Body of pancreas (tissue), 4 donors: ENCODE results near the gene GADD45A. TPM values are rescaled to one million over a fixed set of nuclear protein-coding genes. Genes with fewer than 3 reads are reported as not detected.

ENCODE experiments used
- ATAC-seq: fragments of 150-250 bp; one replicate; pipeline ENCODE4 v1.9.1; 2016
- DNase-seq, 4 donors: peaks; one replicate each; pipeline ENCODE4 v3.0.0-alpha.2; 2019
- H3K27ac ChIP-seq, 4 donors: fragments of 200-600 bp; sonication (generic); 1 replicate in 3 of 4; 2 replicates in 1 of 4; pipeline versions ENCODE4 v1.5.1 to v1.6.1; 2016 to 2019; ENCODE audit warnings: mild to moderate bottlenecking in 1 of 4, mixed read lengths in 1 of 4, moderate library complexity in 1 of 4
- H3K27me3 ChIP-seq, 2 donors: fragments of 200-600 bp; sonication (generic); one replicate each; pipeline ENCODE4 v1.6.0; 2016; ENCODE audit warnings: mild to moderate bottlenecking in 1 of 2
- H3K36me3 ChIP-seq, 2 donors: fragments of 200-600 bp; sonication (generic); replicated peaks in 1 of 2; 2 replicates each; pipeline ENCODE4 v1.5.1; 2016; ENCODE audit warnings: low read depth in 2 of 2; ENCODE audit not compliant: insufficient read depth in 1 of 2
- H3K4me1 ChIP-seq: fragments of 200-600 bp; sonication (generic); one replicate; pipeline ENCODE4 v1.6.0; 2016
- H3K4me3 ChIP-seq, 2 donors: fragments of 200-600 bp; sonication (generic); 1 replicate in 1 of 2; 2 replicates in 1 of 2; pipeline ENCODE4 v1.5.1; 2016 to 2019
- H3K9me3 ChIP-seq, 3 donors: fragments of 200-600 bp; sonication (generic); 1 replicate in 2 of 3; 2 replicates in 1 of 3; pipeline ENCODE4 v1.5.1; 2016
- CTCF ChIP-seq, 7 experiments: fragments of 450-650 bp in 4 of 7; fragments of 200-600 bp in 3 of 7; sonication (generic) in 3 of 7; IDR thresholded peaks; one replicate each; pipeline ENCODE4 v1.5.1; 2016 to 2019; ENCODE audit warnings: antibody characterized with exemption in 7 of 7
- POLR2A ChIP-seq, 3 donors: fragments of 450-650 bp; IDR thresholded peaks; one replicate each; pipeline ENCODE4 v1.6.1; 2016; ENCODE audit warnings: antibody characterized with exemption in 3 of 3, mild to moderate bottlenecking in 2 of 3
- WGBS, 2 donors: methylation state at CpG; one replicate each; pipeline ENCODE4 v1.1.5; 2017; 5-methylcytosine and 5-hydroxymethylcytosine counted together
- intact Hi-C: fragments of 100-400 bp; cut with DNase I; formaldehyde crosslinking; loops from one replicate; pipeline ENCODE4 v1.15.1; 2023
- total RNA-seq, 2 donors: library from RNA; depleted of rRNA; stranded (reverse); fragments of >200 nt; gene quantifications; one replicate each; pipeline ENCODE4 v1.1.0, GENCODE V29; 2016

GADD45A gene
- total RNA-seq, 2 donors from 2014 or later, result 18.5 to 28.3 TPM

DNA sequence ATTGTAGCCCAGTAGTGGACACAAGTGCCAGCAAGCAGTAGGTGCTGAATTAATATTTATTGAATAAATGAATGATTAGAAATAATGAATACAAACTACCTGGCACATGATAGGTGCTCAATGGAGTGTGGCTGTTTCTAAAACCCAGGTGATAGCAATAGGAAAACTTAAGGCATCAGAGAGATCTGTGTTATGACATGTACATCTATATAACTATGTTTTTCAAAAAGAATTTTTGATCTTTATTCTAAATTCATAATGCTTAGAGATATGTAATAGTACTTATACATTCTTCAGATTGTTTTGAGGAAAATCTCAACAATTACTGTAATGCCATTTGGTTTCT lies 5.0 kb downstream of the GADD45A start:
- Histone ChIP-seq H3K9me3 (no peaks in the 10 kb centered on the region), H3K27ac (no peak overlapping the region), H3K4me3 (no peak overlapping the region), H3K36me3 (peaks cover 0 to 1% of the 10 kb centered on the region in 2 donors), H3K27me3 (no peaks in the 10 kb centered on the region), H3K4me1 (peaks cover 22% of the 10 kb centered on the region)
- intact Hi-C loops, result no loop called here
- TF ChIP-seq CTCF (IDR thresholded peaks at IDR 0.05) (no peak), POLR2A (IDR thresholded peaks at IDR 0.05) (no peak)
- ATAC-seq, result no peak
- DNase-seq, result no peak

- H3K4me3 ChIP-seq, result no peak overlapping the region
- DNase-seq, result no peak
- no peak for TF ChIP-seq POLR2A (IDR thresholded peaks at IDR 0.05)
- no peak for TF ChIP-seq CTCF (IDR thresholded peaks at IDR 0.05)
- no peaks in the 10 kb centered on the region for H3K27me3 ChIP-seq
- intact Hi-C loops, result no loop called here
- 66 to 68% methylated on average over 2 of the region's 2 CpGs for WGBS, 2 donors
- H3K9me3 ChIP-seq, result no peaks in the 10 kb centered on the region
- no peak overlapping the region for H3K27ac ChIP-seq
- ATAC-seq, result no peak
- H3K36me3 ChIP-seq, result peaks cover 0 to 1% of the 10 kb centered on the region in 2 donors
- H3K4me1 ChIP-seq, result peaks cover 22% of the 10 kb centered on the region
Observed at GRCh38 chr1:67690411-67690810, 5.4 kb downstream of the GADD45A start.

- no peak for DNase-seq
- H3K4me3 ChIP-seq, result no peak overlapping the region
- no peaks in the 10 kb centered on the region for H3K27me3 ChIP-seq
- H3K36me3 ChIP-seq, result peaks cover 0 to 1% of the 10 kb centered on the region in 2 donors
- TF ChIP-seq POLR2A (IDR thresholded peaks at IDR 0.05) (no peak), CTCF (IDR thresholded peaks at IDR 0.05) (no peak)
- H3K4me1 ChIP-seq, result peaks cover 18% of the 10 kb centered on the region
- no peaks in the 10 kb centered on the region for H3K9me3 ChIP-seq
- no peak overlapping the region for H3K27ac ChIP-seq
- intact Hi-C loops, result no loop called here
- ATAC-seq, result no peak
Observed at GRCh38 chr1:67691712-67692111, 6.7 kb downstream of the GADD45A start.

DNA sequence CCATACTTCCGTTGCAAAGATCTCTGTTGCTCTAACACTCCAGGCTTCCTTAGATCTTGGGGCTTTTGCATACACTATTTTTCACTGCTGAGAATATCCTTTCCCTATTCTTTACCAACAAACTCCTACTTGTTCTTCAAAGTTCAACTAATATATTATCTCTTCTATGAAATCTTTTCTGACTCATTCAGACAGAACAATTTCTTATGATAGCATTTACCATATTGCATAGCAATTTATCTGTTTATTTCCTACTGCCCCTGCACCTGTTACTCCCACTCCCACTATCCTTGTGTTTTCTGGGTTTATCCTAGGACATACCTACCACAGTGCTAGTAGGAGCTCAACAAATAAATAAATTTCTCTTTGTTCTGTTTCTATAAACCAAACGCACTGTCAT lies 11.0 kb downstream of the GADD45A start:
- no peak overlapping the region for H3K27ac ChIP-seq
- TF ChIP-seq POLR2A (IDR thresholded peaks at IDR 0.05) (no peak), CTCF (IDR thresholded peaks at IDR 0.05) (no peak)
- H3K27me3 ChIP-seq, result no peaks in the 10 kb centered on the region
- H3K4me1 ChIP-seq, result no peaks in the 10 kb centered on the region
- ATAC-seq (no peak), DNase-seq (no peak)
- no peaks in the 10 kb centered on the region for H3K9me3 ChIP-seq
- intact Hi-C loops, result no loop called here
- no peak overlapping the region for H3K4me3 ChIP-seq
- no peaks in the 10 kb centered on the region for H3K36me3 ChIP-seq
- 88 to 92% methylated on average over 2 of the region's 2 CpGs for WGBS, 2 donors

DNA sequence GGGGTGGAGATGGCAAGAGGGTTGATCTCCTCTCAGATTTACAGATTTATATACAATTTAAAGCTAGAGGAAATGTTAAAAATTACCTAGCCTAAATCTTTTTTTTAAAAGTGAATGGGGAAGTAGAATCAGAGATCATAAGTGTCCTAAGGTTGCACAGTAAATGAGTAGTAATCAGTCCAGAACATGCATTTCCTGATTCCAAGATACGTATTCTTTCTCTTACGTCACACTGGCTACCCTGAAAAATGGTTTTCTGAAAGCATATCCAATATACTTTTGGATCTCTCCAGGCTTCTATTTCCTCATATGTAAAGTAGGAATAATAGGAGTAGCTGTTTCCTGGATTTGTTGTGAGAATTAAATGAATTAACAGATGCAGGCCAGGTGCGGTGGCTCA lies 11.7 kb downstream of the GADD45A start:
- TF ChIP-seq POLR2A (IDR thresholded peaks at IDR 0.05), result no peak
- TF ChIP-seq CTCF (IDR thresholded peaks at IDR 0.05), result no peak
- no peaks in the 10 kb centered on the region for H3K9me3 ChIP-seq
- intact Hi-C loops, result no loop called here
- ATAC-seq (no peak), DNase-seq (no peak)
- H3K4me3 ChIP-seq, result no peak overlapping the region
- no peak overlapping the region for H3K27ac ChIP-seq
- no peaks in the 10 kb centered on the region for H3K36me3 ChIP-seq
- 69 to 72% methylated on average over 3 of the region's 3 CpGs for WGBS, 2 donors
- no peaks in the 10 kb centered on the region for H3K4me1 ChIP-seq
- no peaks in the 10 kb centered on the region for H3K27me3 ChIP-seq
